ENCODE data around the gene BORCS6.
A peak's percentile ranks its signal among the peaks of the same experiment; 100 is the strongest.

Gene BORCS6

DNA sequence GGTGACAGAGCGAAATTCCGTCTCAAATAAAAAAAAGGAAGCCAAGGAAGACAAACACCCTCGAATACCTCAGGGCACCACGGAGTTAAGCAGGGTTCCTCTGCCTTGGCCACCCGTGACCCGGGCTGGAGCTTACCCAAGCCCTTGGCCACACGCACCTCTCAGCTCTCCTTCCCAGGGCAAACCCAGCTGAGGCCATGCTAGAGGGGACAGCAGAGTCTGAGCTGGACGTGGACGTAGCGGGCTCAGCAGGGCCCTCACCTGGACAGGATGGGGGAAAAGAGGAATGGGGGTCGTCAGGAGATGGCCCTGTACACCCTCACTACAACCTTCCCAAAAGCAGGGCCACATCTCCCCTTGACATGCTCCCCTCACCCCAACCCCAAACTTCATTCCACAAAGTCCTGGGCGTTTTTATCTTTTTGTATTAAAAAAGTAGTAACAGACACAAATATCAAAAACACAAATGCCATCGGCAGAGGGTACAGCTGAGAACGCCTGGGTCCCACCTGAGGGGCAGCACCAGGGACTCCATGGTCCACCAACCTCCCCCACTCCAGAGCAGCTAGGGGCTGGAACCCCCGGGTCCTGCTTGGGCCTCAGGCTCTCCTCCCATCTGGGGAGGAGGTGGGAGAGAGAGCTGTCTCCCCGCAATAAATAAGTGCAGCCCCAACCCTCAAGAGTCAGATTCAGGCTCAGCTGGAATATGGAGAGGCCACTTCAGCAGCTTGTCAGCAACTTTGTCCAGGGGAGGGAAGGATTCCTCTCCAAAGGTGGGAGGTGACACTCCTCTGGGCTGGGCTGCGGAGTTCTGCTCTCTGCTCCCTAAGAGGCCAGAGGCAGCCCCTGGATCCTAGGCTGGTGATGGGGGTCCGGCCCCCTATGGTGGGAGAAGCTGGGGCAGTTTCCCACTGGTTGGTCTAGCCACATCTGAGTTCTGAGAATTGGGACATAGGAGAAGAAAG is 49.6 kb downstream of the BORCS6 start:
- DNase-seq: no peak

DNA sequence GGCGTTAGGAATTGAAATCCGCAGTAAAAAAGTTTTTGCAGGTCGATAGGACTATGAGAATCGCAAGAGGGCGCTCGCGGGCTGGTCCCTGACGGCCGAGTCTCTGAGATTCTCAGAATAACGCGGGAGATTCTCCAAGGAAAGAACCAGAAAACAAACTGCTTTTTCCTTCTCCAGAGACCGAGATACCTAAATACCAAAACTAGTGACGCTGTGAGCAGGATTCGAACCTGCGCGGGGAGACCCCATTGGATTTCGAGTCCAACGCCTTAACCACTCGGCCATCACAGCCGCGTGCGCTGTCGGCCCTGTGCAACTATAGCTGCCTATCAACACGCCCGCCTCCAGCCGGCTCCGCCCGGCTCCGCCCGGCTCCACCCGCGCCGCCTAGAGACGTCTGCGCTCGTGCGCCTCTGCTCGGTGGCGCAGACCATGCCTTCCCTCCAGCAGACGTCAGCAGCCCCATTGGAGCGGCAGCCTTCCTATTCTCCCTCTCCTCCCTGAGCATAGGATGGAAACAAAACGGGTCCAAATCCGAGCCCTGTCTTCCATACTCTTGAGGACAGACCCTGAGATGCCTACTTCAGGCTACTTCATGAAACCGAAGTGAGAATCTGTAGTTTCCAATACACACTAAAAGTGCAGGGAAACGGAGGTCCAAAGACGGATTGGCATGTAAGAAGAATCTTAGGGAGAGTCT is 51.2 kb downstream of the BORCS6 start:
- peak; percentile 98 for DNase-seq

DNA sequence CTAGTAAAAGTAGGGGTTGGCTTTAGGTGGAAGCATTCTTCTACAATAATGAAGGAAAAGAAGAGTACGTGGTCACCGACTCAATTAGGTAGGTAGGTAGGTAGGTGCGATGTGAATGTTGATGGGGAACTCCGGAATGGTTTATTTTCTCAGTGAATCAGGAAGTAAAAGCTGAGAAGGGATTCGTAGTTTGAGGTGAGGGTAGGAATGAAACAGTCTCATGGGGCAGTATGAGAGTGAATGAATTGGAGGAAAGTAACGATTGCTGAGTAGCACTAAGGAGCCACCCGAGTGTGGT is 51.7 kb downstream of the BORCS6 start:
- DNase-seq: no peak

Measured in NCI-H1436 (cell line).